ENCODE measurements around the gene SIGLECL1. TPM values are rescaled to one million over a fixed set of nuclear protein-coding genes. Genes with fewer than 3 reads are reported as not detected.

Gene SIGLECL1
- total RNA-seq, 1 donor from 2014 or later = not detected

DNA sequence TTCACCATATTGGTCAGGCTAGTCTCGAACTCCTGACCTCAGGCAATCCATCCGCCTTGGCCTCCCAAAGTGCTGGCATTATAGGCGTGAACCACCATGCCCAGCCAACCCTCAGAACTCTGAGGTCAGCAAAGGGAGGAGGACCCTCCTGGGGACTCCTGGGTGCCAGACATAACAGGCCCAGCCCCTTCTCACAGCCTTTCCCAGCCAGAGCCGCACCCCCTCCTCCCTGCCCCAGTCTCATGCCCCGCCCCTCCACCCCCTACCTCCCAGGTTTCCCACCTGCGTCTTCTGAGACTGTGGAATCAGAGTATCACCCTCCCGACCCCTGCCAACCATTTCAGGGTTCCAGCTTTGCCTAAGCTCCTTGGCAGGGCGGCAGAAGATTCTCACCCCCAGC lies 65.8 kb downstream of the SIGLECL1 start:
- peaks cover 5% of the 10 kb centered on the region for H3K4me1 Mint-ChIP-seq
- no peak overlapping the region for H3K27ac Mint-ChIP-seq
- ChIA-PET CTCF (no interaction called here), POLR2A (interaction anchor here (0.7 kb wide), 1 partner anchor 259 kb away, joined by 5 read pairs; no protein-coding TSS in a partner anchor)
- H3K4me3 Mint-ChIP-seq = no peak overlapping the region
- DNase-seq (no peak), ATAC-seq (ENCODE audit: low read depth) (no peak)
- H3K9me3 Mint-ChIP-seq = peaks cover 4% of the 10 kb centered on the region
- TF ChIP-seq, protein P1, sequence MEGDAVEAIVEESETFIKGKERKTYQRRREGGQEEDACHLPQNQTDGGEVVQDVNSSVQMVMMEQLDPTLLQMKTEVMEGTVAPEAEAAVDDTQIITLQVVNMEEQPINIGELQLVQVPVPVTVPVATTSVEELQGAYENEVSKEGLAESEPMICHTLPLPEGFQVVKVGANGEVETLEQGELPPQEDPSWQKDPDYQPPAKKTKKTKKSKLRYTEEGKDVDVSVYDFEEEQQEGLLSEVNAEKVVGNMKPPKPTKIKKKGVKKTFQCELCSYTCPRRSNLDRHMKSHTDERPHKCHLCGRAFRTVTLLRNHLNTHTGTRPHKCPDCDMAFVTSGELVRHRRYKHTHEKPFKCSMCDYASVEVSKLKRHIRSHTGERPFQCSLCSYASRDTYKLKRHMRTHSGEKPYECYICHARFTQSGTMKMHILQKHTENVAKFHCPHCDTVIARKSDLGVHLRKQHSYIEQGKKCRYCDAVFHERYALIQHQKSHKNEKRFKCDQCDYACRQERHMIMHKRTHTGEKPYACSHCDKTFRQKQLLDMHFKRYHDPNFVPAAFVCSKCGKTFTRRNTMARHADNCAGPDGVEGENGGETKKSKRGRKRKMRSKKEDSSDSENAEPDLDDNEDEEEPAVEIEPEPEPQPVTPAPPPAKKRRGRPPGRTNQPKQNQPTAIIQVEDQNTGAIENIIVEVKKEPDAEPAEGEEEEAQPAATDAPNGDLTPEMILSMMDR (IDR thresholded peaks at IDR 0.05) = no peak
- intact Hi-C loops (cut with micrococcal nuclease) = no loop called here
- no peaks in the 10 kb centered on the region for H3K36me3 Mint-ChIP-seq (ENCODE audit: low read depth)
- peaks cover 29% of the 10 kb centered on the region for H3K27me3 Mint-ChIP-seq

DNA sequence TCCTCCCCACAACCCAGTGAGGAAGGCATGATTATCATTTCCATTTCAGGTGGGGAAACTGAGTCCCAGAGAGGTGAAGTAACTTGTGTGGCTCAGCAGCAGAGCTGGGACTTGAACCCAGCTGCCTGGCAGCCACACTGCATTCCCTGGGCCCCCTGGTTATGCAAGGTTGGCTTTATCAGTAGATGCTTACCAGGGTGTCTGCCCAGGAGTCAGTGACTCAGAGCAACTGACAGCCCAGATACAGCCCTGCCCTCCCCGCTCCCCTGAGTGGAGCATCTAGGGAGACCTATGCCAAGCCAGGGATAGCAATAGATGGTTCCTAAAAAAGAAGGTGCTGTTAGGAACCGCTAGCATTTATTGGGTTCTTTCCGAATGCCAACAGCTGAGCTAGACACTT lies 66.5 kb downstream of the SIGLECL1 start:
- no peak for DNase-seq
- Mint-ChIP-seq H3K9me3 (peaks cover 4% of the 10 kb centered on the region), H3K4me3 (no peak overlapping the region), H3K27me3 (peaks cover 25% of the 10 kb centered on the region), H3K27ac (no peak overlapping the region), H3K4me1 (peaks cover 3% of the 10 kb centered on the region), H3K36me3 (ENCODE audit: low read depth) (no peaks in the 10 kb centered on the region)
- POLR2A ChIA-PET = no interaction called here
- CTCF ChIA-PET = no interaction called here
- no peak for ATAC-seq (ENCODE audit: low read depth)
- TF ChIP-seq, protein P1 (IDR thresholded peaks at IDR 0.05) = no peak
- intact Hi-C loops (cut with micrococcal nuclease) = no loop called here

DNA sequence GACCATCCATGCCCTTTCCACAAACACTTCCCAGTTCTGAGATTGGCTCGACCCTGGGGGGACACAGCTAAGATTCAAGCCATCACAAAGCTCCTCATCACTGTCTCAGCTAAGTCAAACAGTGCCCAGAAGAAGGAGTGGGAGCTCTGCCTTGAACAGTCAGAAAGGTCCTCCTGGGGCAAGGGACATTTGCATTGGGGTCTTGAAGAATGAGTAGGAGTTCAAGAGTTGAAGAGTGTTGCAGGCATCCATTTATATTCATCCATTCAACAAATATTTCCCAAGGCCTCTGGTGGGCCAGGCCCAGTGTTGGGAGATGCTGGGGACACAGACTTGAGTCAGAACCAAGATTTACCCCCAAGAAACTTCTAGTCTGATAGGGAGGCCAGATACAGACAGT lies 67.1 kb downstream of the SIGLECL1 start:
- Mint-ChIP-seq H3K9me3 (peaks cover 4% of the 10 kb centered on the region), H3K4me3 (no peak overlapping the region), H3K36me3 (ENCODE audit: low read depth) (no peaks in the 10 kb centered on the region), H3K27ac (no peak overlapping the region), H3K4me1 (peaks cover 3% of the 10 kb centered on the region), H3K27me3 (peaks cover 29% of the 10 kb centered on the region)
- intact Hi-C loops (cut with micrococcal nuclease) = no loop called here
- ATAC-seq (ENCODE audit: low read depth) (no peak), DNase-seq (no peak)
- TF ChIP-seq, protein P1 (IDR thresholded peaks at IDR 0.05) = no peak
- ChIA-PET CTCF (no interaction called here), POLR2A (no interaction called here)

Other genes starting within 250 kb of the SIGLECL1 start
- not detected in 2 replicates for gene KLK8, start 249.5 kb upstream of the SIGLECL1 start, total RNA-seq
- gene KLK10, start 231.4 kb upstream of the SIGLECL1 start, total RNA-seq = not detected in 2 replicates
- not detected in 2 replicates for gene KLK11, start 224.5 kb upstream of the SIGLECL1 start, total RNA-seq
- gene KLK12, start 216.1 kb upstream of the SIGLECL1 start, total RNA-seq = not detected in 2 replicates
- gene KLK13, start 186.0 kb upstream of the SIGLECL1 start, total RNA-seq = not detected in 2 replicates
- 0.76 and 0.82 TPM in 2 replicates for gene KLK14, start 168.2 kb upstream of the SIGLECL1 start, total RNA-seq
- gene CTU1, start 142.7 kb upstream of the SIGLECL1 start, total RNA-seq = 7.8 and 8.9 TPM in 2 replicates
- 0.29 TPM in 1 of 2 replicates, not detected in the other for gene SIGLEC9, start 126.2 kb upstream of the SIGLECL1 start, total RNA-seq
- gene SIGLEC7, start 108.8 kb upstream of the SIGLECL1 start, total RNA-seq = not detected in 2 replicates
- gene CD33, start 26.0 kb upstream of the SIGLECL1 start, total RNA-seq = not detected in 2 replicates
- not detected in 2 replicates for gene IGLON5, start 60.6 kb downstream of the SIGLECL1 start, total RNA-seq
- gene VSIG10L, start 91.1 kb downstream of the SIGLECL1 start, total RNA-seq = 0.95 and 0.98 TPM in 2 replicates
- 43.8 and 49.0 TPM in 2 replicates for gene ETFB, start 115.3 kb downstream of the SIGLECL1 start, total RNA-seq
- gene CLDND2, start 117.9 kb downstream of the SIGLECL1 start, total RNA-seq = 2.2 TPM in 1 of 2 replicates, not detected in the other
- 1.6 and 2.1 TPM in 2 replicates for gene NKG7, start 121.6 kb downstream of the SIGLECL1 start, total RNA-seq
- not detected in 2 replicates for gene LIM2, start 136.9 kb downstream of the SIGLECL1 start, total RNA-seq
- 0.17 TPM in 1 of 2 replicates, not detected in the other for gene C19orf84, start 139.5 kb downstream of the SIGLECL1 start, total RNA-seq
- gene SIGLEC10, start 166.6 kb downstream of the SIGLECL1 start, total RNA-seq = 50.3 and 52.2 TPM in 2 replicates
- not detected in 2 replicates for gene SIGLEC8, start 207.4 kb downstream of the SIGLECL1 start, total RNA-seq
- not detected in 2 replicates for gene CEACAM18, start 227.5 kb downstream of the SIGLECL1 start, total RNA-seq

Data from activated B cell treated with CpG ODN at 0.5 μM for 24 hours (primary cell).